Kidney (tissue), 14 donors: Measurements from ENCODE around the gene NCKAP5. TPM values are rescaled to one million over a fixed set of nuclear protein-coding genes. Genes with fewer than 3 reads are reported as not detected.

Experiments
- DNase-seq, 5 donors: peaks; one replicate each; pipeline ENCODE4 v3.0.0-alpha.2; 2013 to 2020
- FAIRE-seq: peaks from 2 replicates; lab custom pipeline; 2012; peaks lifted over from hg19 to GRCh38; lab: Jason Lieb, UNC
- H3K27ac ChIP-seq, 2 donors: one replicate each; pipeline ENCODE4 v1.7.0; 2013; ENCODE audit warnings: low read depth in 2 of 2, low read length in 2 of 2, inconsistent platforms in 1 of 2
- H3K27me3 ChIP-seq: one replicate; pipeline ENCODE4 v1.7.1; 2013; ENCODE audit warnings: low read length, inconsistent platforms; ENCODE audit not compliant: control insufficient read depth, insufficient read depth
- H3K36me3 ChIP-seq, 3 donors: one replicate each; pipeline versions ENCODE4 v1.7.0 to v1.7.1; 2013; ENCODE audit warnings: low read length in 3 of 3, control low read depth in 1 of 3, inconsistent platforms in 1 of 3; ENCODE audit not compliant: insufficient read depth in 3 of 3, control insufficient read depth in 2 of 3
- H3K4me1 ChIP-seq, 3 donors: one replicate each; pipeline versions ENCODE4 v1.7.0 to v1.7.1; 2013; ENCODE audit warnings: low read length in 3 of 3, inconsistent platforms in 1 of 3, low read depth in 1 of 3; ENCODE audit not compliant: control insufficient read depth in 2 of 3, insufficient read depth in 2 of 3
- H3K4me3 ChIP-seq, 3 donors: one replicate each; pipeline versions ENCODE4 v1.7.0 to v1.8.1; 2013; ENCODE audit warnings: low read length in 3 of 3, control low read depth in 1 of 3, inconsistent platforms in 1 of 3
- H3K9ac ChIP-seq, 3 donors: one replicate each; pipeline versions ENCODE4 v1.7.0 to v1.7.1; 2013; ENCODE audit warnings: low read length in 3 of 3, control low read depth in 1 of 3, inconsistent platforms in 1 of 3
- H3K9me3 ChIP-seq, 3 donors: one replicate each; pipeline versions ENCODE4 v1.7.0 to v1.7.1; 2013; ENCODE audit warnings: low read length in 3 of 3, control low read depth in 1 of 3, inconsistent platforms in 1 of 3; ENCODE audit not compliant: control insufficient read depth in 2 of 3, insufficient read depth in 1 of 3
- intact Hi-C: fragments of 100-400 bp; cut with DNase I; formaldehyde crosslinking; loops from one replicate; pipeline ENCODE4 v1.11.1; 2022
- polyA plus RNA-seq: library from polyadenylated mRNA; stranded (reverse); fragments of 350-450 nt; fragmentation: Illumina TruSeq; extraction: RNeasy Lipid Tissue Mini Kit (QIAGEN cat#74804); gene quantifications from one replicate; pipeline ENCODE4 v1.2.3, GENCODE V29; 2014; ENCODE audit warnings: low read depth, low replicate concordance; ENCODE audit not compliant: insufficient read depth
- total RNA-seq: library from RNA; stranded (reverse); fragmentation: NEBNext Ultra II Directional; extraction: Animal tissue kit (Norgen Biotek cat#: 25700); gene quantifications from one replicate; pipeline ENCODE4 v1.2.1, GENCODE V29; 2021
- TF ChIP-seq, protein P1 (sequence below): IDR thresholded peaks from 3 replicates; pipeline ENCODE4 v1.5.1; 2012; ENCODE audit warnings: mild to moderate bottlenecking, moderate library complexity, borderline replicate concordance; ENCODE audit not compliant: insufficient read depth; ENCODE audit errors: extremely low read depth
- donor health status: control.
- donor health status: control.
- donor health status: control.
- donor health status: control.
- donor health status: control.
- donor health status: DM: yes; HTN: yes; CAD: no.
- donor health status: Normal renal cell carcinoma (clear cell type).

NCKAP5 gene
- total and polyA plus RNA-seq, 2 donors from 2014 or later: 1.8 to 2.9 TPM

DNA sequence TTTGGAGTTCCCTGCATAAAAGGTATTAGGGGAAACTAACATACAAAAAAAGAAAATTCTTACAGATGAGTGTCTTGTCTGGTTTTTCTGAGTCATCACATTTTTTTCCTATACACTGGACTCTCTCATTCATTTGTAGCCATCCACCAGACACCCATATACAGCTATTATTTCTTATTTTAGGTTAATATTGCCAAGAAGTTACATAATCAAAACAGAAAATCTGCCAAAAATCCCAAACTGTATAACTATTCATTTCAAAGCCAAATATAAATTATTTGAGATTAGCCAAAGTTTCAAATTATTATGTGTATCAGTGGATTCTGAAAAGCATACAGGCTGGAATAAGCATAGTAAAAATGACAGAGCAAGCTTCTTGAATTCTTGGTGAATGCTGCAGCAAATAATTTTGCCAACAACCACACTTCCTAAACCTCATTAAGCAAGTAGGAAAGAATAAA, 191.2 kb downstream of the NCKAP5 start:
- H3K9ac ChIP-seq: no peak overlapping the region
- DNase-seq (no peak), FAIRE-seq (no peak)
- H3K4me3 ChIP-seq: no peak overlapping the region
- TF ChIP-seq, protein P1, sequence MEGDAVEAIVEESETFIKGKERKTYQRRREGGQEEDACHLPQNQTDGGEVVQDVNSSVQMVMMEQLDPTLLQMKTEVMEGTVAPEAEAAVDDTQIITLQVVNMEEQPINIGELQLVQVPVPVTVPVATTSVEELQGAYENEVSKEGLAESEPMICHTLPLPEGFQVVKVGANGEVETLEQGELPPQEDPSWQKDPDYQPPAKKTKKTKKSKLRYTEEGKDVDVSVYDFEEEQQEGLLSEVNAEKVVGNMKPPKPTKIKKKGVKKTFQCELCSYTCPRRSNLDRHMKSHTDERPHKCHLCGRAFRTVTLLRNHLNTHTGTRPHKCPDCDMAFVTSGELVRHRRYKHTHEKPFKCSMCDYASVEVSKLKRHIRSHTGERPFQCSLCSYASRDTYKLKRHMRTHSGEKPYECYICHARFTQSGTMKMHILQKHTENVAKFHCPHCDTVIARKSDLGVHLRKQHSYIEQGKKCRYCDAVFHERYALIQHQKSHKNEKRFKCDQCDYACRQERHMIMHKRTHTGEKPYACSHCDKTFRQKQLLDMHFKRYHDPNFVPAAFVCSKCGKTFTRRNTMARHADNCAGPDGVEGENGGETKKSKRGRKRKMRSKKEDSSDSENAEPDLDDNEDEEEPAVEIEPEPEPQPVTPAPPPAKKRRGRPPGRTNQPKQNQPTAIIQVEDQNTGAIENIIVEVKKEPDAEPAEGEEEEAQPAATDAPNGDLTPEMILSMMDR: no peak
- H3K9me3 ChIP-seq: no peaks in the 10 kb centered on the region
- intact Hi-C loops: no loop called here
- H3K36me3 ChIP-seq: no peaks in the 10 kb centered on the region
- H3K27me3 ChIP-seq: no peaks in the 10 kb centered on the region
- no peak overlapping the region for H3K27ac ChIP-seq
- no peaks in the 10 kb centered on the region for H3K4me1 ChIP-seq

GRCh38 chr2:133374781-133375180, 193.5 kb downstream of the NCKAP5 start:
- Histone ChIP-seq H3K9ac (no peak overlapping the region), H3K27me3 (no peaks in the 10 kb centered on the region), H3K9me3 (no peaks in the 10 kb centered on the region), H3K4me3 (no peak overlapping the region), H3K36me3 (no peaks in the 10 kb centered on the region), H3K4me1 (no peaks in the 10 kb centered on the region), H3K27ac (no peak overlapping the region)
- TF ChIP-seq, protein P1: no peak
- intact Hi-C loops: no loop called here
- no peak for DNase-seq
- FAIRE-seq: no peak

DNA sequence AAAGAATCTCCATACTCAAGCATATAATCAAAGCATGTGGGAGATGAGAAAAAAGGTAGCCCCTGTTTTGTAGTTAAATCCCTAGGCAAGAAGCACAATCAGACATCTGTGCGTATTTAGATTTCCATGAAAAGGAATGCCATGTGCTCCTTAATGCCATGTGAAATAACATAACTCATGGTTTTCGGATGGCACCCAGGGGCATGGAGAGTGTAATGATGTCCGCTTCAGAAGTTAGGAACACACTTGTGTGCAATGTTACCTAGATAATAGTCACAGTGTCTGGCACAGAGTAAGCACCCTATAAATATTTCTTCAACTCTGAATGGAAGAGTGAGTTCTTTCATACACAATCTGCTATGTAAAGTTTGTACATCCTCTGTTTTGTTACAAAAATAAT, 197.0 kb downstream of the NCKAP5 start:
- no peak overlapping the region for H3K9ac ChIP-seq
- intact Hi-C loops: no loop called here
- H3K4me1 ChIP-seq: no peaks in the 10 kb centered on the region
- no peak overlapping the region for H3K27ac ChIP-seq
- H3K9me3 ChIP-seq: no peaks in the 10 kb centered on the region
- no peaks in the 10 kb centered on the region for H3K27me3 ChIP-seq
- no peak overlapping the region for H3K4me3 ChIP-seq
- FAIRE-seq: no peak
- TF ChIP-seq, protein P1: no peak
- no peak for DNase-seq
- H3K36me3 ChIP-seq: no peaks in the 10 kb centered on the region

DNA sequence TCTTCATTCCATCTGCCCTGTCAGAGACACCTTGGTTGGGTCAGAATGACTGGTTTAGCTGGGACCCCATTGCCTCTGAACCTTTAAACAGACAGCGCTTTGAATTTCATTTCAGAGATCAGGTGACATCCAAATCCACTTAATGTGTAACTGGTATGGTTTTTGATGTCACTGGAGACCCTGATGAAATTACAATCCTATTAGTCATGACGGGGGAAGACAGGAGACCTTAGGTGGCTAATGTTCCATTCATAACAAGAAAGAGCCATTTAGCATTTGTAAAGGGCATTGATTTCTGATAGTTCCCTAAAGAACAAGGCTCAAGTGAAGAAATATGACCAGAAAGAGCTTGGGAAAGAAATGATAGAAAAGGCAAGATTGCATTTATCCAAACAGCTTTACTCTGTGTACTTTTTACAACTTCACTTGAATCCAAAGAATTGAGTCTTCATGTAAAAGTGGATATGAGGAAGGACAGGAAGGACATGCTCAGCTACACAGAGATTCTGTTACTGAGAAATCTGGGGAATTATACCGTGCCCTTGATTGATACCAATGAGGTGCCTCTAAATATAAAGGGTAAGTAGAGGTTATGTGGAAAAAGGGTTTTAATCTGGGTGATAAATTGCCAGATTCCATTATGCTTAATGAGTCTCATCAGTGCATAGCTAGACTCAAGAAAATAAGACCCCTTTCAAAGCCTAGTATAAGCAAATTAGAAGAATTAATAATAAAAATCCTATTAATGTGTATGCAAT, 198.2 kb downstream of the NCKAP5 start:
- intact Hi-C loops: no loop called here
- Histone ChIP-seq H3K9me3 (no peaks in the 10 kb centered on the region), H3K9ac (no peak overlapping the region), H3K4me3 (no peak overlapping the region), H3K4me1 (no peaks in the 10 kb centered on the region), H3K27ac (no peak overlapping the region), H3K27me3 (no peaks in the 10 kb centered on the region), H3K36me3 (no peaks in the 10 kb centered on the region)
- TF ChIP-seq, protein P1: no peak
- FAIRE-seq (no peak), DNase-seq (peak in 2 of 5 donors; percentile 60 to 61)
